Subcutaneous abdominal adipose tissue (tissue), 5 donors: Measurements from ENCODE around the gene MYH14.
"Not testable (repeated sequence)": the region's sequence is repeated elsewhere in the genome, so short reads cannot be mapped to it uniquely, and the experiment has no call there.

Experiments used
- H3K27ac ChIP-seq: one replicate; pipeline ENCODE4 v1.7.0; 2013; ENCODE audit warnings: low read depth, mild to moderate bottlenecking, inconsistent platforms, low read length, moderate library complexity
- H3K27me3 ChIP-seq, 5 donors: one replicate each; pipeline ENCODE4 v1.7.0; 2013; ENCODE audit warnings: low read length in 5 of 5, inconsistent platforms in 1 of 5; ENCODE audit not compliant: control insufficient read depth in 5 of 5, insufficient read depth in 4 of 5
- H3K36me3 ChIP-seq, 5 donors: one replicate each; pipeline ENCODE4 v1.7.0; 2013; ENCODE audit warnings: low read length in 5 of 5; ENCODE audit not compliant: control insufficient read depth in 5 of 5, insufficient read depth in 5 of 5
- H3K4me1 ChIP-seq, 5 donors: one replicate each; pipeline ENCODE4 v1.7.0; 2013; ENCODE audit warnings: low read length in 5 of 5, mild to moderate bottlenecking in 3 of 5, moderate library complexity in 1 of 5; ENCODE audit not compliant: control insufficient read depth in 5 of 5, insufficient read depth in 5 of 5
- H3K4me3 ChIP-seq, 5 donors: one replicate each; pipeline ENCODE4 v1.7.0; 2013; ENCODE audit warnings: low read length in 5 of 5, low read depth in 1 of 5
- H3K9ac ChIP-seq, 5 donors: one replicate each; pipeline ENCODE4 v1.7.0; 2013; ENCODE audit warnings: low read length in 5 of 5, mild to moderate bottlenecking in 4 of 5, moderate library complexity in 3 of 5
- H3K9me3 ChIP-seq, 5 donors: one replicate each; pipeline ENCODE4 v1.7.0; 2013; ENCODE audit warnings: low read length in 5 of 5; ENCODE audit not compliant: control insufficient read depth in 5 of 5
- donor health status: healthy.
- donor health status: healthy.
- donor health status: healthy.
- donor health status: healthy.
- donor health status: healthy.

The MYH14 gene

GRCh38 chr19:50326101-50326664, 122.8 kb downstream of the MYH14 start:
- Histone ChIP-seq H3K4me3 (peak overlapping the region in 1 of 5 donors; percentile 40), H3K9me3 (no peaks in the 10 kb centered on the region), H3K27me3 (peaks cover 14 to 29% (median 22%) of the 10 kb centered on the region in 5 donors), H3K9ac (no peak overlapping the region), H3K27ac (no peak overlapping the region), H3K4me1 (peaks cover 0 to 43% (median 29%) of the 10 kb centered on the region in 5 donors), H3K36me3 (no peaks in the 10 kb centered on the region)

DNA sequence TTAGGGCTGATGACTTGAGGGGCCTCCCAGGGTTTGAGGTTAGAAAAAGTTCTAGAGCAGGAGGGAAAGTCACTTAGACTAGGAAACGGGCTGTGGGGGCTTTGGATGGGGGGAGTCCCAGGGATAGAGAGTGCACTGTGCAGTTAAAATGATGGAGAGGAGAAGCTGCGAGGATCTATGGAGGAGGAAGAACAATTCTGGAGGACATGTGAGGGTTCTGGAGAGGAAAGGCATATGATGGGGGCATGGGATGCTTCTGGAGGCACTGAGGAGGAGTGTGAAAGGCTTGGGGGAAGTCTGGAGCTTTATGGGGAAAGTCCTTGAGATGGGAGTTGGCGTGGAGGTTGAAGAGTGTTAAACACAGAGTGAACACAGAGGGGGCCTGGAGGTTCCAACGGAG, 123.6 kb downstream of the MYH14 start:
- no peaks in the 10 kb centered on the region for H3K9me3 ChIP-seq
- H3K27me3 ChIP-seq, result peaks cover 14 to 34% (median 30%) of the 10 kb centered on the region in 5 donors
- no peak overlapping the region for H3K4me3 ChIP-seq
- no peak overlapping the region for H3K27ac ChIP-seq
- no peaks in the 10 kb centered on the region for H3K36me3 ChIP-seq
- peaks cover 0 to 48% (median 30%) of the 10 kb centered on the region in 5 donors for H3K4me1 ChIP-seq
- H3K9ac ChIP-seq, result no peak overlapping the region

DNA sequence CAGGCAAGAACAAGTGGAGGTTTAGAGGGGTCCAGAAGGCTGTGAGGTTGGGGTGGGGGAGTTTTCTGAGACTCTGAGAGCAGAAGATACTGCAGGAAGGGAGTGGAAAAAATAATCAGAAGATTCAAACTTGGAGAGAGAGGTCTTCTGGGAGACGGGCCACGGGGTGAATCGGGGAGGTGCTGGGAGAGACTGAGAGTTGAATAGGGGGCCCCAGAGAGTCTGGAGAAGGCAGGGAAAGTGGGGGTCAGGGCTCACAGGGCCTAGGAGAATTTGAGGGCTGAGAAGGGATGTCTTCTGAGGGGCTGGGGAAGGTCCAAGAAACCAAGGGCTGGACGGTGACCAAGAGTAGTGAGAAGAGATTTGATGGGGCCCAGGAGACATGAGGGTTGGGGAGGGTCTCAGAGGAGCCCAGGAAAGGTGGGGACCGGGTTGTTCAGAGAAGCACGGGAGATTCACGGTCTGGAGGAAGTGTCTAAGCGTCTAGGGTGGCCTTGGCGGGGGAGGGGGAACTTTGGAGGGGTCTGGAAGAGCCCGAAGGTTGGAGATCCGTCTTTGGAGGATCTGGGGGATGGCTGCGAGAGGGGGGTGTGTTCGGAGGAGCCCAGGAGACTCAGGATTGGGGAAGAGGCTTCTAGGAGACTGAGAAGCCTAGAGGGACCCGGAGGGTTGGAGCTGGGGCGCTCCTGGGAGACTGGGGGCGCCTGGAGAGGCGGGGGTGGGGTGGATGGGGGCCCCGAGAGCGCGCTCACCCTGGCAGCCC, 124.2 kb downstream of the MYH14 start:
- Histone ChIP-seq H3K36me3 (no peaks in the 10 kb centered on the region), H3K27me3 (peaks cover 20 to 40% (median 36%) of the 10 kb centered on the region in 5 donors), H3K27ac (no peak overlapping the region), H3K9me3 (no peaks in the 10 kb centered on the region), H3K4me1 (peaks cover 0 to 53% (median 30%) of the 10 kb centered on the region in 5 donors), H3K4me3 (no peak overlapping the region), H3K9ac (no peak overlapping the region)

- Histone ChIP-seq H3K4me1 (peaks cover 0 to 58% (median 35%) of the 10 kb centered on the region in 5 donors), H3K27me3 (peaks cover 23 to 44% (median 41%) of the 10 kb centered on the region in 5 donors), H3K4me3 (peak overlapping the region in 3 of 5 donors; percentile 34 to 57 (median 47)), H3K9ac (no peak overlapping the region), H3K9me3 (no peaks in the 10 kb centered on the region), H3K27ac (no peak overlapping the region), H3K36me3 (no peaks in the 10 kb centered on the region)
These were observed 124.9 kb downstream of the MYH14 start for GRCh38 chr19:50328224-50328872.

DNA sequence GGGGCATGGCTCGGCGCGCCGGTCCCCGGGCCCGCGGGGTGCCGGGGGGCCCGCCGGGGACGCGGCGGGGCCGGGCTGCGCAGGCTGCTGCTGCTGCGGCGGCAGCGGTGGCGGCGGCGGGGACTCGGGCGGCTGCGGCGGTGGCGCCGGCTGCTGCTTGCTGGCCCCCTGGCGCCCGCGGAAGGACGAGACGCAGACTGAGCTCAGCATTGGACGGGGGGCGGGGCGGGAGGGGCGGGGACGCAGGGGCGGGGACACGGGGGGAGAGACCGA, 125.4 kb downstream of the MYH14 start:
- Histone ChIP-seq H3K27ac (no peak overlapping the region), H3K9ac (no peak overlapping the region), H3K4me1 (peaks cover 0 to 63% (median 39%) of the 10 kb centered on the region in 5 donors), H3K4me3 (peak overlapping the region in 3 of 5 donors; percentile 34 to 57 (median 47)), H3K9me3 (no peaks in the 10 kb centered on the region), H3K36me3 (no peaks in the 10 kb centered on the region), H3K27me3 (peaks cover 23 to 49% (median 44%) of the 10 kb centered on the region in 5 donors)

GRCh38 chr19:50329146-50329925, 125.9 kb downstream of the MYH14 start, which contains the start of gene KCNC3:
Gene KCNC3 (minus strand): TSS chr19:50329377. CDS start chr19:50329082, 295 bp downstream.
- Histone ChIP-seq H3K9me3 (no peaks in the 10 kb centered on the region), H3K27me3 (peaks cover 23 to 52% (median 44%) of the 10 kb centered on the region in 5 donors), H3K4me3 (peak within 1 kb of the TSS; percentile 34 to 68 (median 48)), H3K27ac (no peak within 1 kb of the TSS), H3K9ac (no peak within 1 kb of the TSS), H3K4me1 (peaks cover 0 to 68% (median 43%) of the 10 kb centered on the region in 5 donors), H3K36me3 (no peaks in the 10 kb centered on the region)

- peaks cover 0 to 68% (median 43%) of the 10 kb centered on the region in 5 donors for H3K4me1 ChIP-seq
- not testable (repeated sequence) for H3K27ac ChIP-seq, H3K36me3 ChIP-seq, H3K9ac ChIP-seq, H3K9me3 ChIP-seq
- H3K4me3 ChIP-seq, result peak overlapping the region in 4 of 5 donors; percentile 34 to 68 (median 52)
- H3K27me3 ChIP-seq, result peaks cover 23 to 52% (median 44%) of the 10 kb centered on the region in 5 donors
These were observed 126.5 kb downstream of the MYH14 start for GRCh38 chr19:50329926-50330294.

DNA sequence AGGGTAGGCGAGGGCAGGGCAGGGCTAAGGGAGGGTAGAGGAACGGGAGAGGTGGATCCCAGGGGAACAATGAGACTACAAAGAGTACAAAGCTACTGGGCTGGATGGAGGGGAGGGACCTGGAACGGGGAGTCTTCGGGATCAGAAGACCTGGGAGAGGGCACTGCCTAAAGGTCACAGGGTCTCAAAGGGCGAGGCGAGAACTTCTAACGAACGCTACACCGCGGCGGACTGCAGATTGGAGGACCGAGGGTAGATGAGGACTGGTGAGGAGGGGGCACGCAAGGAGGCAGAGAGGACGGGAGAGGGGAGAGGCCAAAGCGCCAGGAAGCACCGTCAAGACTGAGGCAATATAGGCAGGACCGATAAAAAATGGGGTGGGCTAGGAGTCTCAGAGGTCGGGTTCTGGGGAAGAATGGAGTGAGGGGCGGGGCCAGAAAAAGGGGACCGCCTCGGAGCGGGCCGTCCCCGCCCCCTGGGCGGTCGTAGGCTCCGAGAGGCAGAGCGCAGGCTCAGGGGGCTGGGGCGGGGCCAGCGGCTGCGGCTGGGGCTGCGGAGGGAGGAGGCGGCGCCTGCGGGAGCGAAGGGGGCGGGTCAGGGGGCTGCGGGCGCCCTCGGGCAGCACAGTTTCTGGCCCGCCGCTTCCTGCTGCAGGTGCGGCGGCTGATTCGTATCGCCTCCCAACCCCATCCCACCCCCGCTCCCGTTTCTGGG, 127.1 kb downstream of the MYH14 start:
- no peak overlapping the region for H3K9ac ChIP-seq

GRCh38 chr19:50331221-50331993, 128.0 kb downstream of the MYH14 start:
- peaks cover under 1 to 57% (median 35%) of the 10 kb centered on the region in 5 donors for H3K4me1 ChIP-seq
- H3K9ac ChIP-seq, result no peak overlapping the region
- H3K36me3 ChIP-seq, result no peaks in the 10 kb centered on the region
- H3K27me3 ChIP-seq, result peaks cover 23 to 50% (median 40%) of the 10 kb centered on the region in 5 donors
- H3K4me3 ChIP-seq, result peak overlapping the region in 2 of 5 donors; percentile 42 to 60
- no peaks in the 10 kb centered on the region for H3K9me3 ChIP-seq
- no peak overlapping the region for H3K27ac ChIP-seq

More for the DNA sequence above, 127.1 kb downstream of the MYH14 start:
- no peaks in the 10 kb centered on the region for H3K36me3 ChIP-seq
- no peak overlapping the region for H3K27ac ChIP-seq
- H3K4me1 ChIP-seq, result peaks cover 0 to 66% (median 42%) of the 10 kb centered on the region in 5 donors
- H3K27me3 ChIP-seq, result peaks cover 23 to 52% (median 44%) of the 10 kb centered on the region in 5 donors
- no peaks in the 10 kb centered on the region for H3K9me3 ChIP-seq
- H3K4me3 ChIP-seq, result peak overlapping the region; percentile 22 to 60 (median 48)
